Measurements from ENCODE around the gene PSD2. TPM values are rescaled to one million over a fixed set of nuclear protein-coding genes. Genes with fewer than 3 reads are reported as not detected.

PSD2 gene
- total and polyA plus RNA-seq, 2 of the 13 experiments (the other 11 are each of a cell fraction or from before 2014, with no cell fraction given): 0.07 TPM; not detected in 1

DNA sequence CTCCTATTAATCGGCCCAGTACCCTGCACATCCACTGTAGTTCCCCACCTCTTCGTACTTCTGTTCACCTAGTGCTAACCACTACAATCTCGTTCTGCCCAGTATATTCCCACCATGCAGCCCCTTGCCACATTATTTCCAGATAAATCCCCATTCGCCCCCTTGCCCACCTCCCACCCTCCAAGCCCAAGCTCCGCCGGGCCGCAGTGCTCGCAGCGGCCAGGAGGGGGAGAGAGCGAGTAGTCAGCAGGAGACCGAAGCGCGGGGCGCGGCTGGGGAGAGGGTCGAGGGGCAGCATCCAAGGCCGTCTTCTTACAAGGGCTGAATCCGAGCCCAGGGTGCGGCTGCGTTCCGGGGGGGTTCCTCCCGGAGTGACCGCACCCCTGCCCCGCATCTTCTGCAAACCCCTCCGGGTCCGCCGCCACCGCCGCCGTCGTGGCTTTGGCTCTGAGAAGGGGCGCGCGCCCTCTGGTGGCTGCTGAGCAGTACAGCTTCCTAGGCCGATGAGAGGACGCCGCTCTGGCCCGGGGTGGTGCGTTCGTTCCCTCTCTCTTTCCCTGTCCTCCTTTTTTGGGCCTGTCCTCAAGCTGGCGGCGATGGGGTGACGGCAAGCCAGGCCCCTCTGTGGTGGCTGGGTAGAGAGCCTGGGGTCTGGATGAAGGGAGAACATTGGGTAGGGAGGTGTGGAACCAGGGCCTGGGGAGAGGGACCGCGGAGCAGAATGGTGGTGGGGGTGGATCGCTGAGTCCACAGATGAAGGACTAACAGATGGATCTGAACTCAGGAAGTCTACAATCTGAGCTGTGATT is 30.0 kb upstream of the PSD2 start (continued):
- TF ChIP-seq, protein P1, sequence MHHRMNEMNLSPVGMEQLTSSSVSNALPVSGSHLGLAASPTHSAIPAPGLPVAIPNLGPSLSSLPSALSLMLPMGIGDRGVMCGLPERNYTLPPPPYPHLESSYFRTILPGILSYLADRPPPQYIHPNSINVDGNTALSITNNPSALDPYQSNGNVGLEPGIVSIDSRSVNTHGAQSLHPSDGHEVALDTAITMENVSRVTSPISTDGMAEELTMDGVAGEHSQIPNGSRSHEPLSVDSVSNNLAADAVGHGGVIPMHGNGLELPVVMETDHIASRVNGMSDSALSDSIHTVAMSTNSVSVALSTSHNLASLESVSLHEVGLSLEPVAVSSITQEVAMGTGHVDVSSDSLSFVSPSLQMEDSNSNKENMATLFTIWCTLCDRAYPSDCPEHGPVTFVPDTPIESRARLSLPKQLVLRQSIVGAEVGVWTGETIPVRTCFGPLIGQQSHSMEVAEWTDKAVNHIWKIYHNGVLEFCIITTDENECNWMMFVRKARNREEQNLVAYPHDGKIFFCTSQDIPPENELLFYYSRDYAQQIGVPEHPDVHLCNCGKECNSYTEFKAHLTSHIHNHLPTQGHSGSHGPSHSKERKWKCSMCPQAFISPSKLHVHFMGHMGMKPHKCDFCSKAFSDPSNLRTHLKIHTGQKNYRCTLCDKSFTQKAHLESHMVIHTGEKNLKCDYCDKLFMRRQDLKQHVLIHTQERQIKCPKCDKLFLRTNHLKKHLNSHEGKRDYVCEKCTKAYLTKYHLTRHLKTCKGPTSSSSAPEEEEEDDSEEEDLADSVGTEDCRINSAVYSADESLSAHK (CRISPR knock-in tag; IDR thresholded peaks at IDR 0.05; ENCODE audit: borderline replicate concordance): no peak
- TF ChIP-seq, protein P2, sequence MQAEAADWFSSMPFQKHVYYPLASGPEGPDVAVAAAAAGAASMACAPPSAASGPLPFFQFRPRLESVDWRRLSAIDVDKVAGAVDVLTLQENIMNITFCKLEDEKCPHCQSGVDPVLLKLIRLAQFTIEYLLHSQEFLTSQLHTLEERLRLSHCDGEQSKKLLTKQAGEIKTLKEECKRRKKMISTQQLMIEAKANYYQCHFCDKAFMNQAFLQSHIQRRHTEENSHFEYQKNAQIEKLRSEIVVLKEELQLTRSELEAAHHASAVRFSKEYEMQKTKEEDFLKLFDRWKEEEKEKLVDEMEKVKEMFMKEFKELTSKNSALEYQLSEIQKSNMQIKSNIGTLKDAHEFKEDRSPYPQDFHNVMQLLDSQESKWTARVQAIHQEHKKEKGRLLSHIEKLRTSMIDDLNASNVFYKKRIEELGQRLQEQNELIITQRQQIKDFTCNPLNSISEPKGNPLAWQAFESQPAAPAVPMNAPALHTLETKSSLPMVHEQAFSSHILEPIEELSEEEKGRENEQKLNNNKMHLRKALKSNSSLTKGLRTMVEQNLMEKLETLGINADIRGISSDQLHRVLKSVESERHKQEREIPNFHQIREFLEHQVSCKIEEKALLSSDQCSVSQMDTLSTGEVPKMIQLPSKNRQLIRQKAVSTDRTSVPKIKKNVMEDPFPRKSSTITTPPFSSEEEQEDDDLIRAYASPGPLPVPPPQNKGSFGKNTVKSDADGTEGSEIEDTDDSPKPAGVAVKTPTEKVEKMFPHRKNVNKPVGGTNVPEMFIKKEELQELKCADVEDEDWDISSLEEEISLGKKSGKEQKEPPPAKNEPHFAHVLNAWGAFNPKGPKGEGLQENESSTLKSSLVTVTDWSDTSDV (CRISPR knock-in tag; IDR thresholded peaks at IDR 0.05): no peak
- TF ChIP-seq ZNF24 (IDR thresholded peaks at IDR 0.05) (no peak), ZBTB21 (CRISPR knock-in tag; IDR thresholded peaks at IDR 0.05) (no peak), ZBTB7A (CRISPR knock-in tag; IDR thresholded peaks at IDR 0.05) (peak; percentile 15; the same call in 1 of the 2 replicates), ZSCAN12 (CRISPR knock-in tag; IDR thresholded peaks at IDR 0.05) (no peak), HOXA9 (CRISPR knock-in tag; IDR thresholded peaks at IDR 0.05; ENCODE audit: borderline replicate concordance) (no peak), ZNF605 (CRISPR knock-in tag; IDR thresholded peaks at IDR 0.05) (peak; percentile 90), ZNF549 (CRISPR knock-in tag; IDR thresholded peaks at IDR 0.05) (no peak), ZSCAN21 (CRISPR knock-in tag; IDR thresholded peaks at IDR 0.05; ENCODE audit: borderline replicate concordance) (no peak), SETDB1 (CRISPR knock-in tag; IDR thresholded peaks at IDR 0.05; ENCODE audit: borderline replicate concordance) (no peak)
- TF ChIP-seq, protein P3, sequence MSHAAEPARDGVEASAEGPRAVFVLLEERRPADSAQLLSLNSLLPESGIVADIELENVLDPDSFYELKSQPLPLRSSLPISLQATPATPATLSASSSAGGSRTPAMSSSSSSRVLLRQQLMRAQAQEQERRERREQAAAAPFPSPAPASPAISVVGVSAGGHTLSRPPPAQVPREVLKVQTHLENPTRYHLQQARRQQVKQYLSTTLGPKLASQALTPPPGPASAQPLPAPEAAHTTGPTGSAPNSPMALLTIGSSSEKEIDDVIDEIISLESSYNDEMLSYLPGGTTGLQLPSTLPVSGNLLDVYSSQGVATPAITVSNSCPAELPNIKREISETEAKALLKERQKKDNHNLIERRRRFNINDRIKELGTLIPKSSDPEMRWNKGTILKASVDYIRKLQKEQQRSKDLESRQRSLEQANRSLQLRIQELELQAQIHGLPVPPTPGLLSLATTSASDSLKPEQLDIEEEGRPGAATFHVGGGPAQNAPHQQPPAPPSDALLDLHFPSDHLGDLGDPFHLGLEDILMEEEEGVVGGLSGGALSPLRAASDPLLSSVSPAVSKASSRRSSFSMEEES (CRISPR knock-in tag; IDR thresholded peaks at IDR 0.05): no peak
- TF ChIP-seq, protein P4, sequence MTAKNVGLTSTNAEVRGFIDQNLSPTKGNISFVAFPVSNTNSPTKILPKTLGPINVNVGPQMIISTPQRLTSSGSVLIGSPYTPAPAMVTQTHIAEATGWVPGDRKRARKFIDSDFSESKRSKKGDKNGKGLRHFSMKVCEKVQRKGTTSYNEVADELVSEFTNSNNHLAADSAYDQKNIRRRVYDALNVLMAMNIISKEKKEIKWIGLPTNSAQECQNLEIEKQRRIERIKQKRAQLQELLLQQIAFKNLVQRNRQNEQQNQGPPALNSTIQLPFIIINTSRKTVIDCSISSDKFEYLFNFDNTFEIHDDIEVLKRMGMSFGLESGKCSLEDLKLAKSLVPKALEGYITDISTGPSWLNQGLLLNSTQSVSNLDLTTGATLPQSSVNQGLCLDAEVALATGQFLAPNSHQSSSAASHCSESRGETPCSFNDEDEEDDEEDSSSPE (CRISPR knock-in tag; IDR thresholded peaks at IDR 0.05): 0 out of 2 replicates have a peak, but pooled peaks have one; percentile 38
- TF ChIP-seq, protein P5, sequence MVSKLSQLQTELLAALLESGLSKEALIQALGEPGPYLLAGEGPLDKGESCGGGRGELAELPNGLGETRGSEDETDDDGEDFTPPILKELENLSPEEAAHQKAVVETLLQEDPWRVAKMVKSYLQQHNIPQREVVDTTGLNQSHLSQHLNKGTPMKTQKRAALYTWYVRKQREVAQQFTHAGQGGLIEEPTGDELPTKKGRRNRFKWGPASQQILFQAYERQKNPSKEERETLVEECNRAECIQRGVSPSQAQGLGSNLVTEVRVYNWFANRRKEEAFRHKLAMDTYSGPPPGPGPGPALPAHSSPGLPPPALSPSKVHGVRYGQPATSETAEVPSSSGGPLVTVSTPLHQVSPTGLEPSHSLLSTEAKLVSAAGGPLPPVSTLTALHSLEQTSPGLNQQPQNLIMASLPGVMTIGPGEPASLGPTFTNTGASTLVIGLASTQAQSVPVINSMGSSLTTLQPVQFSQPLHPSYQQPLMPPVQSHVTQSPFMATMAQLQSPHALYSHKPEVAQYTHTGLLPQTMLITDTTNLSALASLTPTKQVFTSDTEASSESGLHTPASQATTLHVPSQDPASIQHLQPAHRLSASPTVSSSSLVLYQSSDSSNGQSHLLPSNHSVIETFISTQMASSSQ (IDR thresholded peaks at IDR 0.05; ENCODE audit: low read depth): no peak
- TF ChIP-seq, protein P5 (CRISPR knock-in tag; IDR thresholded peaks at IDR 0.05; ENCODE audit: borderline replicate concordance): 0 out of 2 replicates have a peak, but pooled peaks have one; percentile 20

Measured in HepG2 (cell line).